Activated T-cell treated with anti-CD3 and anti-CD28 coated beads for 1 hour (primary cell): Measurements from ENCODE around the gene PRKAG1.

Experiments
- DNase-seq: peaks from one replicate; pipeline ENCODE4 v3.0.0-alpha.2; 2020; ENCODE audit warnings: low read depth

PRKAG1 gene

GRCh38 chr12:48966177-48966895, 52.2 kb downstream of the PRKAG1 start:
- no peak for DNase-seq

GRCh38 chr12:48965298-48965838, 53.2 kb downstream of the PRKAG1 start:
- DNase-seq = no peak

- no peak for DNase-seq
These were observed 56.8 kb downstream of the PRKAG1 start for GRCh38 chr12:48961801-48962200.

- no peak for DNase-seq
These were observed 57.2 kb downstream of the PRKAG1 start for GRCh38 chr12:48961331-48961730.

- DNase-seq = no peak
These were observed 57.7 kb downstream of the PRKAG1 start for GRCh38 chr12:48960834-48961233.

GRCh38 chr12:48958049-48958388, 60.6 kb downstream of the PRKAG1 start:
- no peak for DNase-seq

GRCh38 chr12:48957141-48958048, 61.2 kb downstream of the PRKAG1 start, which contains the start of gene ARF3:
ARF3 (minus strand) TSS chr12:48957487; CDS start chr12:48941095, 16,392 bp downstream.
- DNase-seq = peak; percentile 89

GRCh38 chr12:48956279-48957140, 62.1 kb downstream of the PRKAG1 start:
- DNase-seq = no peak

GRCh38 chr12:48954841-48955501, 63.6 kb downstream of the PRKAG1 start:
- no peak for DNase-seq

- DNase-seq = no peak
These were observed 64.5 kb downstream of the PRKAG1 start for GRCh38 chr12:48954061-48954460.

GRCh38 chr12:48952691-48953090, 65.9 kb downstream of the PRKAG1 start:
- DNase-seq = no peak
